ENCODE results near the gene SLC9A9. TPM values are rescaled to one million over a fixed set of nuclear protein-coding genes. Genes with fewer than 3 reads are reported as not detected.

Gene SLC9A9
- total and polyA plus RNA-seq, 10 of the 15 experiments (the other 5 are each of a cell fraction or from before 2014, with no cell fraction given) = 3.5 to 14.2 (median 9.3) TPM

DNA sequence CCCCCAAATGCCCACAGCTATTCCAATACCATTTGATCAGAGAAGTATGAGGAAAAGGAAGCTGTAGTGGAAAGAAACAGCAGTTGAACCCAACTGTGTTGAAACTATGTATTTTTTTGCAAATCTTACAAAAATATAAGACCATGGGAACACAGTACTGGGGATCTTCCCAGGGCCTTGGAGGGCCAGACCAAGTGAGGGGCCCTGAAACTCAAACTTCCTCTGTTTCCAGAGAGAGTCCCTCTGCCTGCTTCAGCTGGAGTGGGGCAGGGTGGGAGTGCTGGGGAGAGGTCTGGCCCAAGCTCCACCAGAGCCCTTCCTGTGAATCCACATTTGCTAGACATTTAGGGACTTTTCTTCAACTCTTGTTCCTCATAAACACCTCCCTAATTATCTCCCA lies 464.8 kb downstream of the SLC9A9 start:
- no peaks in the 10 kb centered on the region for H3K27me3 ChIP-seq (replicated peaks in 1 of 2; ENCODE audit: control insufficient read depth in 2 of 2, insufficient read depth in 2 of 2, low read length in 1 of 2)
- H3K27ac ChIP-seq (ENCODE audit: control insufficient read depth, insufficient read depth) = no peak overlapping the region
- in situ Hi-C loops (cut with MboI) (no loop called here), intact Hi-C loops (cut with micrococcal nuclease; ENCODE audit: unreplicated experiment) (no loop called here)
- CTCF ChIA-PET = no interaction called here
- SMC1A ChIA-PET (ENCODE audit: uncharacterized antibody, unreplicated experiment) = interaction anchor here (1.4 kb wide), 1 partner anchor 13 kb away, joined by 3 read pairs; no protein-coding TSS in a partner anchor
- DNase-seq (ENCODE audit: low read depth, low spot score) = no peak
- H3K4me3 ChIP-seq = no peak overlapping the region
- no peaks in the 10 kb centered on the region for H3K79me2 ChIP-seq (ENCODE audit: control insufficient read depth, insufficient read depth, low read length)
- no peak for ATAC-seq
- H4K20me1 ChIP-seq (ENCODE audit: control insufficient read depth, insufficient read depth) = no peaks in the 10 kb centered on the region
- BruUV-seq (replicated peaks) = no TSS peak
- no peaks in the 10 kb centered on the region for H3K4me1 ChIP-seq (ENCODE audit: control insufficient read depth, insufficient read depth, low read length)
- FAIRE-seq = no peak
- no peak overlapping the region for H3K9ac ChIP-seq (ENCODE audit: control insufficient read depth, insufficient read depth, low read length)
- no peak overlapping the region for H3K4me2 ChIP-seq (ENCODE audit: control insufficient read depth, insufficient read depth)
- TF ChIP-seq TARDBP (IDR thresholded peaks at IDR 0.05; ENCODE audit: borderline replicate concordance) = no peak
- TF ChIP-seq SMARCA5 (IDR thresholded peaks at IDR 0.05) = no peak
- no peak for TF ChIP-seq NRF1 (conservative IDR thresholded peaks at IDR 0.05; ENCODE audit: low read depth, low read length)
- no peak for TF ChIP-seq SPI1 (IDR thresholded peaks at IDR 0.05; ENCODE audit: borderline replicate concordance, insufficient read depth, low read depth, low read length)
- no peak for TF ChIP-seq NR2C2 (IDR thresholded peaks at IDR 0.05; ENCODE audit: borderline replicate concordance, control insufficient read depth, insufficient read length, low read depth)
- TF ChIP-seq CREM (IDR thresholded peaks at IDR 0.05; ENCODE audit: low read depth) = no peak
- no peak for TF ChIP-seq YBX1 (IDR thresholded peaks at IDR 0.05)
- TF ChIP-seq PAX8 (IDR thresholded peaks at IDR 0.05) = no peak
- TF ChIP-seq, protein P1, sequence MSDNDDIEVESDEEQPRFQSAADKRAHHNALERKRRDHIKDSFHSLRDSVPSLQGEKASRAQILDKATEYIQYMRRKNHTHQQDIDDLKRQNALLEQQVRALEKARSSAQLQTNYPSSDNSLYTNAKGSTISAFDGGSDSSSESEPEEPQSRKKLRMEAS (IDR thresholded peaks at IDR 0.05; ENCODE audit: low read depth, low read length) = no peak
- TF ChIP-seq RUNX3 (IDR thresholded peaks at IDR 0.05; ENCODE audit: low read length) = no peak
- no peak for TF ChIP-seq SREBF1 (IDR thresholded peaks at IDR 0.05; ENCODE audit: low read length)
- TF ChIP-seq ESRRA (IDR thresholded peaks at IDR 0.05; ENCODE audit: low read length) = no peak
- TF ChIP-seq EGR1 (IDR thresholded peaks at IDR 0.05; ENCODE audit: borderline replicate concordance in 1 of 2, low read depth in 2 of 2, low read length in 2 of 2) = no peak
- TF ChIP-seq ZZZ3 (IDR thresholded peaks at IDR 0.05; ENCODE audit: control insufficient read depth, insufficient read length, low read depth) = no peak
- no peaks in the 10 kb centered on the region for H3K9me3 ChIP-seq (replicated peaks; ENCODE audit: control insufficient read depth, insufficient read depth, low read length)
- RAD21 ChIA-PET (ENCODE audit: unreplicated experiment) = no interaction called here
- no peak overlapping the region for H2AFZ ChIP-seq (ENCODE audit: control insufficient read depth, low read depth, low read length)
- no peaks in the 10 kb centered on the region; a peak in 1 of 4 replicates for H3K36me3 ChIP-seq (ENCODE audit: control insufficient read depth in 2 of 2, insufficient read depth in 2 of 2, low read length in 1 of 2)
- POLR2A ChIA-PET = no interaction called here
